Parathyroid adenoma (tissue), 2 donors: ENCODE data around the gene DSCAM.

ENCODE experiments used
- H2AFZ ChIP-seq: fragments of 300-600 bp; sonication (generic); one replicate; pipeline ENCODE4 v1.7.0; 2017; ENCODE audit warnings: antibody characterized with exemption, mild to moderate bottlenecking
- H3K27ac ChIP-seq: fragments of 300-600 bp; sonication (generic); one replicate; pipeline ENCODE4 v1.7.0; 2017
- H3K27me3 ChIP-seq: fragments of 300-600 bp; sonication (generic); one replicate; pipeline ENCODE4 v1.7.0; 2017; ENCODE audit warnings: low read length; ENCODE audit not compliant: control insufficient read depth, insufficient read depth
- H3K36me3 ChIP-seq: fragments of 300-600 bp; sonication (generic); one replicate; pipeline ENCODE4 v1.7.0; 2017; ENCODE audit warnings: low read length; ENCODE audit not compliant: control insufficient read depth, insufficient read depth
- H3K4me1 ChIP-seq: fragments of 300-600 bp; sonication (generic); one replicate; pipeline ENCODE4 v1.7.0; 2017; ENCODE audit warnings: control low read depth
- H3K4me2 ChIP-seq: fragments of 300-600 bp; sonication (generic); one replicate; pipeline ENCODE4 v1.7.0; 2017; ENCODE audit warnings: low read length
- H3K4me3 ChIP-seq: fragments of 300-600 bp; sonication (generic); one replicate; pipeline ENCODE4 v1.7.0; 2017; ENCODE audit warnings: low read depth, low read length
- H3K79me2 ChIP-seq: fragments of 300-600 bp; sonication (generic); one replicate; pipeline ENCODE4 v1.7.0; 2017; ENCODE audit warnings: control low read depth
- H3K9ac ChIP-seq: fragments of 300-600 bp; sonication (generic); one replicate; pipeline ENCODE4 v1.7.0; 2017; ENCODE audit warnings: mild to moderate bottlenecking
- H3K9me3 ChIP-seq: fragments of 300-600 bp; sonication (generic); one replicate; pipeline ENCODE4 v1.7.0; 2017; ENCODE audit warnings: low read length; ENCODE audit not compliant: control insufficient read depth
- TF ChIP-seq, protein P1 (sequence below): fragments of 300-600 bp; sonication (generic); IDR thresholded peaks from one replicate; pipeline ENCODE4 v1.7.0; 2017; ENCODE audit warnings: antibody characterized with exemption, mild to moderate bottlenecking
- donor health status: primary hyperparathyroidism.

The DSCAM gene

GRCh38 chr21:40404396-40404800, 442.6 kb downstream of the DSCAM start:
- Histone ChIP-seq H3K4me3 (no peak overlapping the region), H3K27me3 (no peaks in the 10 kb centered on the region), H2AFZ (peak overlapping the region; percentile 44), H3K4me1 (no peaks in the 10 kb centered on the region), H3K79me2 (no peaks in the 10 kb centered on the region), H3K9me3 (no peaks in the 10 kb centered on the region), H3K9ac (no peak overlapping the region), H3K4me2 (no peak overlapping the region), H3K27ac (no peak overlapping the region), H3K36me3 (no peaks in the 10 kb centered on the region)
- TF ChIP-seq, protein P1, sequence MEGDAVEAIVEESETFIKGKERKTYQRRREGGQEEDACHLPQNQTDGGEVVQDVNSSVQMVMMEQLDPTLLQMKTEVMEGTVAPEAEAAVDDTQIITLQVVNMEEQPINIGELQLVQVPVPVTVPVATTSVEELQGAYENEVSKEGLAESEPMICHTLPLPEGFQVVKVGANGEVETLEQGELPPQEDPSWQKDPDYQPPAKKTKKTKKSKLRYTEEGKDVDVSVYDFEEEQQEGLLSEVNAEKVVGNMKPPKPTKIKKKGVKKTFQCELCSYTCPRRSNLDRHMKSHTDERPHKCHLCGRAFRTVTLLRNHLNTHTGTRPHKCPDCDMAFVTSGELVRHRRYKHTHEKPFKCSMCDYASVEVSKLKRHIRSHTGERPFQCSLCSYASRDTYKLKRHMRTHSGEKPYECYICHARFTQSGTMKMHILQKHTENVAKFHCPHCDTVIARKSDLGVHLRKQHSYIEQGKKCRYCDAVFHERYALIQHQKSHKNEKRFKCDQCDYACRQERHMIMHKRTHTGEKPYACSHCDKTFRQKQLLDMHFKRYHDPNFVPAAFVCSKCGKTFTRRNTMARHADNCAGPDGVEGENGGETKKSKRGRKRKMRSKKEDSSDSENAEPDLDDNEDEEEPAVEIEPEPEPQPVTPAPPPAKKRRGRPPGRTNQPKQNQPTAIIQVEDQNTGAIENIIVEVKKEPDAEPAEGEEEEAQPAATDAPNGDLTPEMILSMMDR: no peak

DNA sequence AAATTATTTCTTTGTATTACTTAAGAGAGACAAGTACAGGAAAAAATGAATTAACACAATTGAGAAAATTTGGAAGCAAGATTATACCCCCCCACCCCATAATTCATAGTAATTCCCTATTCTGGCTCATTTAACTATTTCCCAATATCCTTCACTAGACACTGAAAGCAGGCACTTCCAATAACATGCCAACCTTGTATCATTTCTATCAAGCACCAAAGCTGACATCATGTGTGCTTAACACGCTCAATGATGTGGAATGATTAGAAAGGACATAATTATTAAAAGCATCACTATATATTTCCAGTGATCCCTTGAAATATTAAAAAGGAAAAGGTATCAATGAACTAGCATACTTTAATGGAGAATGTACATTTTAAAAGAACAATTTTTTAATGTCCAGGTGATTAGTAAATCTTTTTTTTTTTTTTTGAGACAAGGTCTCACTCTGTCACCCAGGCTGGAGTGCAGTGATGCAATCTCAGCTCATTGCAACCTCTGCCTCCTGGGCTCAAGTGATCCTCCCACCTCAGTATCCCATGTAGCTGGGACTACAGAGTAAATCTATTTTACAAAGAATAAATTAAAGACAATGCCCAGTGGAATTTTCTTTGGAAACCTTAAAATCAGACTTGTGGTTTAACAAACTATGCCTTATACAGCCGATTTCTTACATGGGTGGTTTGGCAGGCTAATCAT, 443.9 kb downstream of the DSCAM start:
- no peak overlapping the region for H3K4me2 ChIP-seq
- H3K9ac ChIP-seq: no peak overlapping the region
- H3K79me2 ChIP-seq: no peaks in the 10 kb centered on the region
- H3K27ac ChIP-seq: no peak overlapping the region
- H3K36me3 ChIP-seq: no peaks in the 10 kb centered on the region
- H3K27me3 ChIP-seq: no peaks in the 10 kb centered on the region
- H3K4me3 ChIP-seq: no peak overlapping the region
- H3K4me1 ChIP-seq: no peaks in the 10 kb centered on the region
- H2AFZ ChIP-seq: no peak overlapping the region
- no peaks in the 10 kb centered on the region for H3K9me3 ChIP-seq
- TF ChIP-seq, protein P1: no peak

- Histone ChIP-seq H3K9ac (no peak overlapping the region), H3K27ac (no peak overlapping the region), H2AFZ (no peak overlapping the region), H3K4me2 (no peak overlapping the region), H3K9me3 (no peaks in the 10 kb centered on the region), H3K4me3 (no peak overlapping the region), H3K4me1 (no peaks in the 10 kb centered on the region), H3K79me2 (no peaks in the 10 kb centered on the region), H3K27me3 (no peaks in the 10 kb centered on the region), H3K36me3 (no peaks in the 10 kb centered on the region)
- TF ChIP-seq, protein P1: no peak
These were observed 451.2 kb downstream of the DSCAM start for GRCh38 chr21:40395732-40396131.

GRCh38 chr21:40393066-40393465, 453.9 kb downstream of the DSCAM start:
- Histone ChIP-seq H3K27me3 (no peaks in the 10 kb centered on the region), H3K9ac (no peak overlapping the region), H2AFZ (no peak overlapping the region), H3K36me3 (no peaks in the 10 kb centered on the region), H3K4me2 (no peak overlapping the region), H3K79me2 (no peaks in the 10 kb centered on the region), H3K27ac (no peak overlapping the region), H3K4me1 (no peaks in the 10 kb centered on the region), H3K9me3 (no peaks in the 10 kb centered on the region), H3K4me3 (no peak overlapping the region)
- TF ChIP-seq, protein P1: no peak

DNA sequence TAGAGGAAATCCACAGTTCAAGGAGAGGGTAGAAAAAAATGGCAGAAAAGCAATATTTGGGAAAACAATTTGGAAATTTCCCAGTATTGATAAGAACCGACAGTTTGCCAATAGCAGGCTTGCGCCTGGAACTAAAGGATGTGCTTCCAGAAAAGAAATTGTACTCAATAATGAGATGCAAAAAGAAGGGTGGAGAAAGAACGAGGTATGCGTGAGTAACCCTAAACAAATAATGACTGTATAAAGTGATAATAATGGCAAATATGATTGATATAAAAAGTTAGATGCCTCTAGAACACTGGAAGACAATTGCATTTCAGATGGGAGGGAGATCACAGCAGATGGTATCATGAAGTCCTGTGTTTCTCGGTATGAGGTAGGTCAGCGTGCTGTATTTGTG, 458.9 kb downstream of the DSCAM start:
- H2AFZ ChIP-seq: no peak overlapping the region
- no peaks in the 10 kb centered on the region for H3K27me3 ChIP-seq
- H3K4me2 ChIP-seq: no peak overlapping the region
- H3K79me2 ChIP-seq: no peaks in the 10 kb centered on the region
- H3K9me3 ChIP-seq: no peaks in the 10 kb centered on the region
- TF ChIP-seq, protein P1: no peak
- no peaks in the 10 kb centered on the region for H3K4me1 ChIP-seq
- no peak overlapping the region for H3K27ac ChIP-seq
- H3K36me3 ChIP-seq: no peaks in the 10 kb centered on the region
- H3K9ac ChIP-seq: no peak overlapping the region
- H3K4me3 ChIP-seq: no peak overlapping the region
